H9 (cell line): ENCODE results near the gene GIT2. TPM values are rescaled to one million over a fixed set of nuclear protein-coding genes. Genes with fewer than 3 reads are reported as not detected.

Experiments used
- DNase-seq: peaks from one replicate; pipeline ENCODE4 v3.0.0-alpha.2; 2017
- H2AFZ ChIP-seq: one replicate; pipeline ENCODE4 v1.6.1; 2013; ENCODE audit warnings: mild to moderate bottlenecking, low read length, control low read depth, moderate library complexity
- H2AK5ac ChIP-seq: 2 replicates; pipeline ENCODE4 v1.6.1; 2013; ENCODE audit warnings: low read length, control low read depth, mixed read lengths; ENCODE audit not compliant: insufficient read length
- H2BK120ac ChIP-seq: one replicate; pipeline ENCODE4 v1.6.1; 2013; ENCODE audit warnings: low read depth, mild to moderate bottlenecking, low read length, control low read depth, inconsistent platforms; ENCODE audit not compliant: poor library complexity, severe bottlenecking
- H2BK12ac ChIP-seq: 2 replicates; pipeline ENCODE4 v1.6.1; 2013; ENCODE audit warnings: low read length, control low read depth, mixed read lengths, low read depth; ENCODE audit not compliant: insufficient read length
- H2BK15ac ChIP-seq: 2 replicates; pipeline ENCODE4 v1.6.1; 2013; ENCODE audit warnings: low read depth, low read length, control low read depth
- H2BK20ac ChIP-seq: one replicate; pipeline ENCODE4 v1.6.1; 2013; ENCODE audit warnings: low read depth, mild to moderate bottlenecking, low read length, control low read depth, inconsistent platforms; ENCODE audit not compliant: poor library complexity, severe bottlenecking
- H2BK5ac ChIP-seq: 2 replicates; pipeline ENCODE4 v1.6.1; 2013; ENCODE audit warnings: low read length, control low read depth, mixed read lengths; ENCODE audit not compliant: insufficient read length
- H3K14ac ChIP-seq: 2 replicates; pipeline ENCODE4 v1.6.1; 2013; ENCODE audit warnings: low read length, control low read depth; ENCODE audit not compliant: insufficient read depth
- H3K18ac ChIP-seq: 2 replicates; pipeline ENCODE4 v1.6.1; 2013; ENCODE audit warnings: low read depth, mild to moderate bottlenecking, mixed read lengths, low read length, control low read depth; ENCODE audit not compliant: insufficient read length
- H3K23ac ChIP-seq: 2 replicates; pipeline ENCODE4 v1.6.1; 2013; ENCODE audit warnings: low read length, control low read depth, mixed read lengths, low read depth; ENCODE audit not compliant: insufficient read length
- H3K23me2 ChIP-seq: 2 replicates; pipeline ENCODE4 v1.6.1; 2013; ENCODE audit warnings: low read depth, mild to moderate bottlenecking, mixed read lengths, low read length, control low read depth; ENCODE audit not compliant: insufficient read length, poor library complexity, severe bottlenecking
- H3K27ac ChIP-seq: 2 replicates; pipeline ENCODE4 v1.5.1; 2013; ENCODE audit warnings: low read length, control low read depth, mixed read lengths, low read depth; ENCODE audit not compliant: insufficient read length
- H3K27me3 ChIP-seq: 2 replicates; pipeline ENCODE4 v1.6.1; 2013; ENCODE audit warnings: low read length, control low read depth, inconsistent platforms; ENCODE audit not compliant: insufficient read depth
- H3K4ac ChIP-seq: 2 replicates; pipeline ENCODE4 v1.6.1; 2013; ENCODE audit warnings: low read depth, mild to moderate bottlenecking, control low read depth, inconsistent platforms, low read length, moderate library complexity
- H3K4me1 ChIP-seq: 2 replicates; pipeline ENCODE4 v1.6.1; 2013; ENCODE audit warnings: low read length, control low read depth, inconsistent platforms; ENCODE audit not compliant: insufficient read depth
- H3K4me2 ChIP-seq: 2 replicates; pipeline ENCODE4 v1.6.1; 2013; ENCODE audit warnings: low read length, control low read depth, mixed read lengths; ENCODE audit not compliant: insufficient read length, insufficient read depth
- H3K56ac ChIP-seq: 2 replicates; pipeline ENCODE4 v1.6.1; 2013; ENCODE audit warnings: low read depth, mild to moderate bottlenecking, mixed read lengths, low read length, control low read depth; ENCODE audit not compliant: insufficient read length
- H3K79me1 ChIP-seq: 2 replicates; pipeline ENCODE4 v1.6.1; 2013; ENCODE audit warnings: low read depth, mild to moderate bottlenecking, moderate library complexity, low read length, control low read depth, inconsistent platforms; ENCODE audit not compliant: insufficient read depth, poor library complexity, severe bottlenecking
- H3K79me2 ChIP-seq: 2 replicates; pipeline ENCODE4 v1.6.1; 2013; ENCODE audit warnings: low read length, control low read depth, inconsistent platforms; ENCODE audit not compliant: insufficient read depth
- H3K9ac ChIP-seq: 2 replicates; pipeline ENCODE4 v1.6.1; 2013; ENCODE audit warnings: low read length, control low read depth, mixed read lengths; ENCODE audit not compliant: insufficient read length; ENCODE audit errors: extremely low read depth
- H3K9me3 ChIP-seq: one replicate; pipeline ENCODE4 v1.6.1; 2013; ENCODE audit warnings: low read depth, low read length, inconsistent platforms; ENCODE audit not compliant: control insufficient read depth
- H3T11ph ChIP-seq: one replicate; pipeline ENCODE4 v1.6.1; 2013; ENCODE audit warnings: mild to moderate bottlenecking, low read length, control low read depth, inconsistent platforms
- H4K20me1 ChIP-seq: one replicate; pipeline ENCODE4 v1.6.1; 2013; ENCODE audit not compliant: control insufficient read depth, insufficient read length, insufficient read depth
- H4K5ac ChIP-seq: 2 replicates; pipeline ENCODE4 v1.6.1; 2013; ENCODE audit warnings: low read depth, mild to moderate bottlenecking, mixed read lengths, low read length, control low read depth; ENCODE audit not compliant: insufficient read length
- H4K8ac ChIP-seq: replicated peaks from 2 replicates; pipeline ENCODE4 v1.6.1; 2013; ENCODE audit warnings: low read length, control low read depth, mixed read lengths, low read depth; ENCODE audit not compliant: insufficient read length
- H4K91ac ChIP-seq: 2 replicates; pipeline ENCODE4 v1.6.1; 2013; ENCODE audit warnings: low read depth, mild to moderate bottlenecking, moderate library complexity, mixed read lengths, low read length, control low read depth; ENCODE audit not compliant: insufficient read length
- H3K27ac Mint-ChIP-seq, 3 experiments: 2 replicates in 2 of 3; 3 replicates in 1 of 3; pipeline ENCODE4 v1.8.0; 2020 to 2021; ENCODE audit warnings: mixed read lengths in 3 of 3, mild to moderate bottlenecking in 1 of 3, moderate library complexity in 1 of 3
- H3K27me3 Mint-ChIP-seq: 2 replicates; pipeline ENCODE4 v1.8.0; 2021; ENCODE audit warnings: low read depth, mild to moderate bottlenecking, moderate library complexity, mixed read lengths
- H3K36me3 Mint-ChIP-seq, 3 experiments: 2 replicates in 2 of 3; 3 replicates in 1 of 3; pipeline ENCODE4 v1.8.0; 2020 to 2021; ENCODE audit warnings: low read depth in 3 of 3, mixed read lengths in 3 of 3; ENCODE audit not compliant: insufficient read depth in 1 of 3
- H3K4me1 Mint-ChIP-seq, 2 experiments: 2 replicates each; pipeline ENCODE4 v1.8.0; 2020; ENCODE audit warnings: mixed read lengths in 2 of 2
- H3K4me3 Mint-ChIP-seq, 2 experiments: 2 replicates in 1 of 2; 3 replicates in 1 of 2; pipeline ENCODE4 v1.8.0; 2020 to 2021; ENCODE audit warnings: mild to moderate bottlenecking in 2 of 2, mixed read lengths in 2 of 2, moderate library complexity in 1 of 2
- H3K9me3 Mint-ChIP-seq, 2 experiments: 2 replicates in 1 of 2; 3 replicates in 1 of 2; pipeline ENCODE4 v1.8.0; 2020; ENCODE audit warnings: mild to moderate bottlenecking in 2 of 2, mixed read lengths in 2 of 2, moderate library complexity in 1 of 2
- WGBS: extraction: QIAGEN DNeasy Blood & Tissue Kit; methylation state at CpG from one replicate; pipeline ENCODE4 v1.1.7; 2013; ENCODE audit warnings: missing lambda C conversion rate, low lambda C conversion rate, mixed read lengths; ENCODE audit not compliant: insufficient read length; ENCODE audit errors: extremely low coverage; 5-methylcytosine and 5-hydroxymethylcytosine counted together
- total RNA-seq: library from RNA; stranded (reverse); gene quantifications from 2 replicates; pipeline ENCODE4 v1.2.1, GENCODE V29; 2021
- TF ChIP-seq, protein P1 (sequence below): fragments of 200-600 bp; sonication (generic); conservative IDR thresholded peaks from 3 replicates; pipeline ENCODE4 v1.8.0; 2021; ENCODE audit warnings: antibody characterized with exemption, mild to moderate bottlenecking

The GIT2 gene
- total RNA-seq, 1 experiment from 2014 or later: 27.0 TPM

DNA sequence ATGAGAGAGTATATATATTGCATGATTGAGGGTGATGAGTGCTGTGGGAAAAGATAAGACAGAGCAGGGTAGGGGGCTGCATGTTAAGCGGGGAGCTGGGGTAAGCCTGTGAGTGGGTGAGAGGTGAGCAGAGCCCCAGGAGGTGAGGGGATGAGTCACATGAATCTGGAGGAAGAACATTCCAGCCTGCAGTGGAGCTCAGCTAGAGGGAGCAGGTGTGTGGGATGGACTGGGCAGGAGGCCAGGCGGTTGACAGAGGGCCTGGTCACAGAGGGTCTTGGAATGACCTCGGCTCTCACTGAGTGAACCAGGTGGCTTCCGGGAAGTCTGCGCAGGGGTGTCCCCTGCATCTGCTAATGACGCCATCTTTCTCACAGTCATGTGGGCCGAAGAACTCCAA is 44.4 kb downstream of the GIT2 start:
- H4K91ac ChIP-seq: no peak overlapping the region
- peak; percentile 61 for DNase-seq
- Mint-ChIP-seq H3K4me3 (no peak overlapping the region), H3K27ac (peak overlapping the region in 1 of 3 experiments; percentile 30; a peak in 3 of 7 replicates), H3K9me3 (no peaks in the 10 kb centered on the region), H3K36me3 (peaks cover 9 to 56% (median 37%) of the 10 kb centered on the region in 3 experiments; a peak in 6 of 7 replicates), H3K4me1 (peaks cover 19 to 23% of the 10 kb centered on the region in 2 experiments), H3K27me3 (no peaks in the 10 kb centered on the region)
- peaks cover 4% of the 10 kb centered on the region for H4K20me1 ChIP-seq
- no peak overlapping the region for H3K18ac ChIP-seq
- no peak overlapping the region for H2BK12ac ChIP-seq
- TF ChIP-seq, protein P1, sequence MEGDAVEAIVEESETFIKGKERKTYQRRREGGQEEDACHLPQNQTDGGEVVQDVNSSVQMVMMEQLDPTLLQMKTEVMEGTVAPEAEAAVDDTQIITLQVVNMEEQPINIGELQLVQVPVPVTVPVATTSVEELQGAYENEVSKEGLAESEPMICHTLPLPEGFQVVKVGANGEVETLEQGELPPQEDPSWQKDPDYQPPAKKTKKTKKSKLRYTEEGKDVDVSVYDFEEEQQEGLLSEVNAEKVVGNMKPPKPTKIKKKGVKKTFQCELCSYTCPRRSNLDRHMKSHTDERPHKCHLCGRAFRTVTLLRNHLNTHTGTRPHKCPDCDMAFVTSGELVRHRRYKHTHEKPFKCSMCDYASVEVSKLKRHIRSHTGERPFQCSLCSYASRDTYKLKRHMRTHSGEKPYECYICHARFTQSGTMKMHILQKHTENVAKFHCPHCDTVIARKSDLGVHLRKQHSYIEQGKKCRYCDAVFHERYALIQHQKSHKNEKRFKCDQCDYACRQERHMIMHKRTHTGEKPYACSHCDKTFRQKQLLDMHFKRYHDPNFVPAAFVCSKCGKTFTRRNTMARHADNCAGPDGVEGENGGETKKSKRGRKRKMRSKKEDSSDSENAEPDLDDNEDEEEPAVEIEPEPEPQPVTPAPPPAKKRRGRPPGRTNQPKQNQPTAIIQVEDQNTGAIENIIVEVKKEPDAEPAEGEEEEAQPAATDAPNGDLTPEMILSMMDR: no peak
- no peaks in the 10 kb centered on the region for H3K23me2 ChIP-seq
- no peak overlapping the region for H3K4me2 ChIP-seq
- no peak overlapping the region for H3K9ac ChIP-seq
- H3K27me3 ChIP-seq: no peaks in the 10 kb centered on the region
- H4K8ac ChIP-seq: no peak overlapping the region
- no peak overlapping the region for H4K5ac ChIP-seq
- H3K14ac ChIP-seq: no peak overlapping the region
- H2AFZ ChIP-seq: no peak overlapping the region
- no peak overlapping the region for H2BK120ac ChIP-seq
- no peak overlapping the region for H3K23ac ChIP-seq
- no peak overlapping the region for H3K56ac ChIP-seq
- H3T11ph ChIP-seq: no peak overlapping the region
- peaks cover 3% of the 10 kb centered on the region; the same call in 1 of the 2 replicates for H3K4me1 ChIP-seq
- H3K9me3 ChIP-seq: no peaks in the 10 kb centered on the region
- no peak overlapping the region for H2AK5ac ChIP-seq
- WGBS: no CpG with 5 or more reads among the region's 7 CpGs
- no peaks in the 10 kb centered on the region for H3K79me1 ChIP-seq
- H3K27ac ChIP-seq: no peak overlapping the region
- no peak overlapping the region for H2BK20ac ChIP-seq
- H3K79me2 ChIP-seq: no peaks in the 10 kb centered on the region
- no peak overlapping the region for H3K4ac ChIP-seq
- no peak overlapping the region for H2BK5ac ChIP-seq
- no peak overlapping the region for H2BK15ac ChIP-seq
